Endothelial cell of umbilical vein (primary cell): Measurements from ENCODE around the gene FANCC.

Experiments used
- CTCF ChIP-seq, 2 donors: IDR thresholded peaks; 1 replicate in 1 of 2; 2 replicates in 1 of 2; pipeline ENCODE4 v1.5.1; 2011; ENCODE audit warnings: low read length in 2 of 2, mild to moderate bottlenecking in 2 of 2, moderate library complexity in 2 of 2, control low read depth in 1 of 2, inconsistent platforms in 1 of 2, low read depth in 1 of 2; ENCODE audit not compliant: insufficient read depth in 1 of 2; ENCODE audit errors: extremely low read depth in 1 of 2
- POLR2AphosphoS5 ChIP-seq: IDR thresholded peaks from 2 replicates; pipeline ENCODE4 v1.6.1; 2012; ENCODE audit warnings: low read depth, mild to moderate bottlenecking, control low read depth, low read length, moderate library complexity; ENCODE audit not compliant: insufficient read depth
- TF ChIP-seq, protein P1 (sequence below): IDR thresholded peaks from 2 replicates; pipeline ENCODE4 v1.6.1; 2011; ENCODE audit not compliant: insufficient read depth, insufficient read length

DNA sequence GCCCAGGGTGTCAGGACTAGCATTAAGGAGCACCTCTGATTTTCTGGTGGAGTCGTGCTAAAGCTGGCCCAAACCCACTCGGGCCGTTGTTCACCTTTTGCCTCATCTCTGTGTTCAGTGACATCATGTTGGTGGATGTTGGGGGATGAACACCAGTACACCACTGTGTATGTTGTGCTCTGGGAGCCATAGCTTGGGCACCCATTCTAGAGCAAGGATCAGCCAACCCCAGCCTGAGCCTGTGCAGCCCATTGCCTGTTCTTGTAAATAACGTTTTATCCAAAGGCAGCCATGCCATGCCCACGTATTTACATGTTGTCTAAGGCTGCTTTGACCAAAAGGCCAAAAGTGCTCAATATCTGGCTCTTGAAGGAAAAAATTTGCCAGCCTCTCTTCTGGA is 245.6 kb downstream of the FANCC start:
- TF ChIP-seq CTCF (IDR thresholded peaks at IDR 0.05; ENCODE audit: extremely low read depth in 1 of 2, insufficient read depth in 1 of 2, low read depth in 1 of 2, low read length in 2 of 2) (no peak), POLR2AphosphoS5 (no peak)
- TF ChIP-seq, protein P1, sequence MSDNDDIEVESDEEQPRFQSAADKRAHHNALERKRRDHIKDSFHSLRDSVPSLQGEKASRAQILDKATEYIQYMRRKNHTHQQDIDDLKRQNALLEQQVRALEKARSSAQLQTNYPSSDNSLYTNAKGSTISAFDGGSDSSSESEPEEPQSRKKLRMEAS: no peak
